HG02642 (cell line): ENCODE data around the gene TMED6.
"Not testable (repeated sequence)": the region's sequence is repeated elsewhere in the genome, so short reads cannot be mapped to it uniquely, and the experiment has no call there.

Experiments used
- ATAC-seq: cut with Tn5 transposase; IDR thresholded peaks from one replicate; pipeline ENCODE4 v1.9.1; 2021; ENCODE audit warnings: mild to moderate bottlenecking; ENCODE audit not compliant: unreplicated experiment, poor library complexity

The TMED6 gene

DNA sequence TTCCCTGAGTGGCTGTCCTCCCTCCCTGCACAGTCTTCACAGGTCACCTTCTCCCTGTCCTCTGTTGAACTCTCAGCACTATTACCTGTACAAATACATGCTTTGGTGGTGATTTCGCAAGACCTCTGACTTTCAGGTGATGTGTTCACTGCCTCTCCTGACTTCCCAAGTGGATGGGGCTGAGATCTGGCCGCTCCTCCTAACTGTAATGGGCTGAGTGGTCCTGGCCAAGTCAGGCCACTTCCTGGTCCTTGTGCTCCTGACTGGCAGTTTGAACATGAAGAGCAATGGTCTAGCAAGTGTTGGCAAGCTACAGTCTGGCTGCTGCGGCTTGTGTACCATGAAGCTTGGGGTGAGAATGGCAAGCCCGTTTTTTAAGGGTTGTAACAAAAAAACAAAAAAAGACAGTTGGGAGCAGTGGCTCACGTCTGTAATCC, 11.7 kb upstream of the TMED6 start:
- no peak for ATAC-seq

DNA sequence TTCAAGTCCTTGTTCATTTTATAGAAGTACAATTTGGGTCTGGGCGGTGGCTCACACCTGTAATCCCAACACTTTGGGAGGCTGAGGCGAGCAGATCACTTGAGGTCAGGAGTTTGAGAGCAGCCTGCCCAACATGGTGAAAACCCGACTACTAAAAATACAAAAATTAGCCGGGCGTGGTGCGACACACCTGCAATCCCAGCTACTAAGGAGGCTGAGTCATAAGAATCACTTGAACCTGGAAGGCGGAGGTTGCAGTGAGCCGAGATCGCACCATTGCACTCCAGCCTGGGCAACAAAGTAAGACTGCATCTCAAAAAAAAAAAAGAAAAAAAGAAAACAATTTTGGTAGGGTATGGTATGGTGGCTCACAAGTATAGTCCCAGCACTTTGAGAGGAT, 8.5 kb upstream of the TMED6 start:
- not testable (repeated sequence) for ATAC-seq

DNA sequence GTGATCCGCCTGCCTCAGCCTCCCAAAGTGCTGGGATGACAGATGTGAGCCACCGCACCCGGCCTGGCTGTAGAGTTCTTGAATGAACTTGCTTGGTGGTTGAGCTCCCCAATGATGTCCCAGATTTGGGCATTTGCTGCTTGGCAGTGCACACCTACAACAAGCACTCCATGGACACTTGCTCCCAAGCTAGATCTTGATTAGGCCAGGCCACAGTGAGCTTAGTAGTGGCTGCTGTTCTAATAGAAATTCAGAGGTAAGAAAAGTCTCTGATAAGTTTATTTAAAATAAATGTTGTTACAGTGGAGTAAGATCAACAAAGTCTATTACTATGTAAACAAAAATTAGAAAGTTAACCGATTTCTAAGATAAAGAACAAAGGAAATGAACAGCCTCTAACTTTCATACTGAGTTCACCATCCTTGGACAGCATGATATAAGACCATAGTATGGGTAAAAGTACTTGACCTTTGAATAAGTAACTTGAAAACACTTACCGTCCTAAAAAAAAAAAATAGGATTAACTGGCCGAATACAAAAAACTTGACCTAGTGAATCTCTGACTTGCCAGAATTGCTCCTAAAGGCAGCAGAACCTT, 951 bp downstream of the TMED6 start:
- ATAC-seq, result no peak

DNA sequence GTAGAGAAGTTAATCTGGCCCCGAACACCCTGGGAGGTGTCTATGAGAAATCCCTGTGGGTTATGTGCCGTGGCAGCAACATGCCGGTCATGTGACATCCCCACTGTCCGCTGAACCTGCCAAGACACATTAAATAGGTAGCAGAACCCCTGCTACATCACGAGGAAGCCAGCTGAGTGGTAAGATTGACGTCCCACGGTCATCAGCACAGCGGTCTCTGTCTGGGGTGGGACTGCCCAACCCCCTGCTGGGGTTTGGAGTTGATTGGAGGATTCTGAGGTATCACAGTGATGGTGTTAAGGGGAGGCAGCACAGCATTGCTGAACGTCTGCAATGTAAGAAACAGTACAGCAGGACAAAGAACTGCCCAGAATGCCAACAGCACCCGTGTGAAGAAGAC, 2.0 kb downstream of the TMED6 start:
- ATAC-seq, result no peak

DNA sequence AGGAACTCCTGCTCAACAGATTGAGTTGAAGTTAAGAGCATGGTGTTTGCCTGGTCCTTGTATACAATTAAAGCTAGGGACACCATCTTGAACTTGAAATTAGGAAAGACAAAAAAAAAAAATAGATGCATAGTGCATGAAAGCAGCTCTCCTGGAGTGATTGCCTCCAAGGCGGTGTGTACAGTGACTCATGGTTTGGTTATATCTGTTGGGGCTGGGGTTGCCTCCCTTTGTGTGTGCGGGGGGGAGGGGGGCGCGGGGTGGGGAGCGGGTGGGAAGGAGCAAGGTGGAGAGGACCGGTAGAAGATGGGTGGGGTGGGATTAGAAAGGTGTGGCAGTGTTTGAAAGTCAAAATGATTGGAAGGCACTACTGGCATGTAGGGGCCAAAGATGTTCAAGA, 3.4 kb downstream of the TMED6 start:
- no peak for ATAC-seq

DNA sequence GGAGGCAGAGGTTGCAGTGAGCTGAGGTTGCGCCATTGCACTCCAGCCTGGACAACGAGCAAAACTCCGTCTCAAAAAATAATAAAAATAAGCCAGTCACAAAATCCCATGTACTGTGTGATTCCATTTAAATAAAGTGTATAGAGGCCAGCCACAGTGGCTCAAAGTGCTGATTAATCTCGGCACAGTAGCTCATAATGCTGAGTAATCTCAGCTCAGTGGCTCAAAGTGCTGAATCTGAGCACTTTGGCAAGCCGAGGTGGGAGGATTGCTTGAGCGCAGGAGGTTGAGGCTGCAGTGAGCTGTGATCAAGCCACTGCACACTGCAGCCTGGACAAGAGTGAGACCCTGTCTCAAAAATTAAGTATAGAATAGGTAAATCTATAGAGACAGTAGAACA, 4.9 kb downstream of the TMED6 start:
- ATAC-seq, result no peak

DNA sequence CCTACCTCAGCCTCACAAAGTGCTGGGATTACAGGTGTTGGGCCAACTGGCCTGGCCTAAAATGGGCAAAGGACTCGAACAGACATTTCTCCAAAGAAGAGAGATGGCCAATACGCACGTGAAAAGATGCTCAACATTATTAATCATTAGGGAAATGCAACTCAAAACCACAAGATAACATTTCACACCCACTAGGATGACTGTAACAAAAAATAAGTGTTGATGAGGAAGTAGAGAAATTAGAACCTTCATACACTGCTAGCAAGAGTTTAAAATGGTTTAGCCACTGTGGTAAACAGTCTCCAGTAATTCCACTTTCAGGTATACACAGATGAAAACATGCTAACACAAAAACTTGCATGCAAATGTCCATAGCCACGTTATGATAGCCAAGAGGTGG, 5.7 kb downstream of the TMED6 start:
- no peak for ATAC-seq

DNA sequence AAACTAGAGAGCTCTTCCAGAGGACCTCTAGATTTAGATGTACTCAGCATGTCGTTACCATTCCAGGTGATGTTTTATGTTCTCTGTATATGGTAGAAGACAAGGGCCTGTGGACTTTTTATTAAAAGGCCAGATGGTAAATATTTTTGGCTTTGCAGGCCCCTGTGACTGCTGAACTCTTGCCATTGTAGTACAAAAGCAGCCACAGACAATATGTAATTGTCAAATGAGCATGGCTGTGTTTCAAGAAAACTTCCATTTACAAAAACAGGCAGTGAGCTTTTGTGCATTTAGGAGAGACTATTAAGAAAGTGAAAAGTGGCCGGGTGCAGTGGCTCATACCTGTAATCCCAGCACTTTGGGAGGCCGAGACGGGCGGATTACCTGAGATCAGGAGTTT, 7.4 kb downstream of the TMED6 start:
- no peak for ATAC-seq

DNA sequence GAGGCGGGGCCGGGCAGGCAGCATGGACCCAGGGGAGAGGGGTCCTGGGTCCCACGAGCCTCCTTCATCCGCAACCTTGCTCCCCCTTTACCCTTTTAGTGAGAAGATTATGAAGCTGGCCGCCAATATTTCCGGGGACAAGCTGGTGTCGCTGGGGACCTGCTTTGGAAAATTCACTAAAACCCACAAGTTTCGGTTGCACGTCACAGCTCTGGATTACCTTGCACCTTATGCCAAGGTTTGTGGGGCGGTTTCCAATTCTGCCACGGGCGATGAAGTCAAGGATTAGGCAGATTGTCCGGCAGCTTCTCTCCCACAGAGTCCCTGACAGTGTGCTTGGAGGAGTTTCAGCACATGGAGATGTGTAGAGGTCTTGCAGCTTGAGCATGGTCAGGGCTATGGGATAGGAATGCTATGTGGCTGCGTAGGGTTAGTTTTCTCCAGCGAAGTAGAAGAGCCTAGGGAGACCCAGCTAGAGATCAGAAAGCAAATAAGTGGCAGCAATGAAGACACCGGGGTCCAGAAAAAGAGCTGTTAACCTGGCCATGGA, 11.4 kb downstream of the TMED6 start:
- no peak for ATAC-seq

DNA sequence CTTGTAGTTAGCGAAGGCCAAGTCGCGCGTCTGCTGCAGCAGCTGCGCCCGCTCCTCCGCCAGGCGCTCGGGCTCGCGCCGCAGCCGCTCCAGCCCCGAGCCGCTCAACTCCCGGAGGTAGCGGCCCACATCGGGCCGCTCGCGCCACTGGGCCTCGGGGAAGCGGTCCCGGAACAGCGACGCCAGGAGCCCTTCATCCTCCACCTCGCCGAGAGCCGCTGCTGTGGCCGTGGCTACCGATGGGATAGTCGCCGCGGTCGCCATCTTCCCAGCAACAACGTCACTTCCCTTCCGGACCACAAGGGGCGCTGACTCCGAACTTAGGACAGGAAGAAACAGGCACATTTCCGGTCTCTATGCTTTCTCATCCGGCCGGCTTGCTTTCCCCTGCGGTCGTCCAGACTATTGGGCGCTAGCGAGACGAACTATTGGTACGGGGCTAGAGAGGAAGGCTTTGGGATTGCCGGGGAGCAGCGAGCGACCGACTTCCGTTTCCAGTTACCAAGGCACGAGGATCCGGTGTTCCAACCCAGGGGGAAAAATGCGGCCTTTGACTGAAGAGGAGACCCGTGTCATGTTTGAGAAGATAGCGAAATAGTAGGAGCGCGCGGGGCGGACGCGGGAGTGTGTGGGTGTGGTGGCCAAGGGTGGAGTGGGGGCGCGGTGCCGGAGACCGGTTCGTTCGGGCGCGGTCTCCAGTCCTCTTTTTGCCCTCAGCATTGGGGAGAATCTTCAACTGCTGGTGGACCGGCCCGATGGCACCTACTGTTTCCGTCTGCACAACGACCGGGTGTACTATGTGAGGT, 12.1 kb downstream of the TMED6 start, which contains the start of the genes COG8 and NIP7:
Gene COG8 (minus strand): TSS at position 276 of the 806 bp plus-strand sequence. CDS start 12 bp downstream, at position 264.
Gene NIP7 (plus strand): TSS at position 484 of the 806 bp plus-strand sequence. CDS start 58 bp downstream, at position 542.
- ATAC-seq, result peak; percentile 90

DNA sequence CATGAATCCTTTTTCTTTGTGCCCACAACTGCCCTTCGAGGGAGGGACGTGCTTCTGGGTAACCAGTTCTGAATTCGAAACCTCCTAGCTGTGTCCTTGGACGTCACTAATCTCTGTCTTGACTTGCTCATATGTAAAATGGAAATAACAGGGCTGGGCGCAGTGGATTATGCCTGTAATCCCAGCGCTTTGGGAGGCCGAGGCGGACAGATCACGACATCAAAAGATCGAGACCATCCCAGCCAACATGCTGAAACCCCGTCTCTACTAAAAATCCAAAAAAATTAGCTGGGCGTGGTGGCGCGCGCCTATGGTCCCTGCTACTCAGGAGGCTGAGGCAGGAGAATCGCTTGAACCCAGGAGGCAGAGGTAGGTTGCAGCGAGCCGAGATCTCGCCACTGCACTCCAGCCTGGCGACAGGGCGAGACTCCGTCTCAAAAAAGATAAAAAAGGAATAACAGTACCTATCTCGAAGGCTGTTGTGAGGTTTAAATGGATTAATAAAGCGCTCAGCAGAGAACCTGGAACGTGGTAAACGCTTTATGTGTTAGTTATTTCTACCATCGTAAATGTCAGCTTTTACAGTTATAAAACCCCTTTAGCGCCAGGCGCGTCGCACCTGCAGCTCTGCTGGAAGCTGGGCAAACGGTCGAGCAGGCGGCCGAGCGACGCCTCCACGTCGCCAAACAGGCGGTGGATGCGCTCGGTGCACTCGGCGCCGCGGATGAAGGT, 12.9 kb downstream of the TMED6 start:
- no peak for ATAC-seq

DNA sequence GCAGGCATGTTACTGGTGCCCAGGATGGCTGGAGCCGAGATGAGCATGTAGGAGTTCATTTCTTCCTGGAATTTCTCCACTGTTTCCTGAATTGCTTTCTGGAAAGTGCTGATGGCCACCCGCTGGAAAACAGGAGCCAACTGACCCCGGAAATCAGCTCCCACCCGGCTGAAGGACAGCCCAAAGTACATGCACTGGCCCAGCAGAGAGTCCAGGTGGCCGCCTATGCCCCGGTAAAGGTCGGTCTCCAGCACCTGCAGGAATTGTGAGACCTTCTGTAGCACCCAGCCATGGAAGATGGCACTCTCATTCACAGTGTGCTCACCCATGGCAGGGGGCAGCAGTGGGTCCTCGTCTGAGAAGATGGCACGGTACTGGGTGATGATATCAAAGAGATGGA, 16.9 kb downstream of the TMED6 start:
- no peak for ATAC-seq

DNA sequence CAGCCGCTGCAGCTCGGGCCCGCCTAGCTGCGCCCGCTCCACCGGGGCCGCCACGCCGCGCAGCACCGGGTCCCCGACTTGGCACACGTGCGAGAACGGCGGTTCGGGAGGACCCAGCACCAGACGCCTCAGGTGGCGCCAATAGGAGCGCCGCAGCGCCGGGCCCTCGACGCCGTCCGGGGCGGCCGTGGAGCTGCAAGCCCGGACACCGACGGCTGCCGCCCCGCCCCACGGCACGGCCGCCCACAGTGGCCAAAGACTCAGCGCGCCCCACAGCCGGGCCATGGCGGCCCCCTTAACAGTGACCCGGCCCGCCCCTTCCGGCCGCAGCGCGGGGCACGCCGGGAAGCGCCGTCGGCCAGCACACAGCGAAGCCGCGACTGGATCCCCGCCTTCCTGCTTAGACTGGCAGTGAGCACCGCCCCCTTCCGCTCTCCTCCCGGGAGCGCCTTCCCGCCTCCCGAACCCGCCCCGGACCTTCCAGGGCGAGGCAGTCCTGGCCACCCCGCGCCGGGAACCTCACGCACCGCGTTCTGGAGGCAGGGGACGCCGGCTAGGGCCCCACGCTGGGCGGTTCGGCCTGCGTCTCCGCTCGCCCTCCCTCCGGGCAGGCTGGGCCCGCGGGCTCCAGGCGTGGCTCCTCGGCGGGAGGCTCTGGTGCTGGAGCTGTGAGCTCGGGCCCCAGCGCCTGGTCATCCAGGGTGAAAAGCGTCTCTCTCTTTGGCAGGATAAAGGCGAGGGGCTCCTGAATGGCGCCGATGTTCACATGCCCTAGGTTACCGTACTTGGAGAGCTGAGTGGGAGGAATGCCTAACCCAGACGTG, 21.1 kb downstream of the TMED6 start, which contains the start of gene PDF:
Gene PDF (minus strand): TSS at position 303 of the 824 bp plus-strand sequence. CDS start 18 bp downstream, at position 285.
- peak; percentile 93 for ATAC-seq

DNA sequence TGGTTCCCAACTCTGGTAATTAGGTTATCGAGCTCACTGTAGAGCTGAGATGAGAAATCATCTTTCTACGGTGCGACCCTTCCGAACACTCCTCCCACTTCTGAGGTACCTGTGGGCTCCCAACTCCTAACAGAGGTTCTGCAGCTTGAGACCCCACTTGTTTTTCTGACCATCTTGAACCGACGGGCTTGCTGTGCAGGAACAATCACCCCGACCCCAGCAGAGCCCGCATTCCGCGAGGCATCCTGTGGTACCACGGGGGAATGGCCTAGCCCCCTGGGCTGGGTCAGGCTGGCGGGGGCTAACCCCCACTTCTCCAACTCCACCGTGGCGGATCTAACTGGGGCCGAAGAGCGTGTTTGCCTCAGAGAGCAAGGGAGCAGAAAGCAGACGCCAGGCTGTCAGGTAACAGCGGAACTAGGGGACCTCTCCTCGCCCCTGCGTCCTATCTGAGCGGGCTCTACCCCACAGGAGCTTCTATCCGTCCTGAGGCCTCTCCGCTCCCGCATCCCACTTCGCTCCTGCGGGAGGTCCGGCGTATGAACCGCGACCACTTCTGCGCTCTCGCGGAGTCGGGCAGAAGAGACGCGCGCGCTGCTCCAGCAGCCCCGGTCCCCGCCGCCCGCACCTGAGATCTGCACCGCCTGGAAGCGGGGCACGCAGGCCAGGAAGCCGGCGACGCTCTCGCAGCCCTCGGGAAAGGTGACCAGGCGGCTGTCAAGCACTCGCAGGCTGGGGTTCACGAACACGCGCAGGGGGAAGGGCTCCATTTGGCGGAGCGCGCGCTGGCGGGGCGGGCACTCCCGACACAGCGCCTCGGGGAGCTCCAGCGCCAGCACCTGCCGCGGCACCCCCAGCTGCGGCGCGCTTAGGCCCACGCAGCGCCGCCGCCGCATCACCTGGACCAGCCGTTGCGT, 22.0 kb downstream of the TMED6 start:
- peak; percentile 42 for ATAC-seq

DNA sequence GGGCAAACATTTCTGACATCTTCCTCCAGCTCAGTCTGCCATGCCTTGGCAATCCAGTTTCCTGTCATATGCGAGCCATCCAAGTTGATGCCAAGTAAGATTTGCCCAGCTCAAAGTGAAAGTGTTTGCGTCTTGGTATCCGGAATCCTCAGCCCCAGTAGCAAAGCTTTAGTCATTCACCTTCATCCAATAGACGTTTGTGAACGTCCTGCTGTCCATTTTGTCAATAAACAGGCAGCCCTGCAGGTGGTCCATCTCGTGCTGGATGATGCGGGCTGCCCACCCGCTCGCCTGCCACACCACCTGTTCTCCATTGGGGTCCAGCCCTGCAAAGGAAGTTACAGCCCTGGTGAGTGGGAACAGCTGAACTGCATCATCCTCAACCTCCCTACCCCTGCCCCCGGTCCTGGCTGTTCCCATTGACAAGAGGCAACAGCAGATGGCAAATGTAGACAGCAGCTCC, 22.7 kb downstream of the TMED6 start:
- no peak for ATAC-seq

DNA sequence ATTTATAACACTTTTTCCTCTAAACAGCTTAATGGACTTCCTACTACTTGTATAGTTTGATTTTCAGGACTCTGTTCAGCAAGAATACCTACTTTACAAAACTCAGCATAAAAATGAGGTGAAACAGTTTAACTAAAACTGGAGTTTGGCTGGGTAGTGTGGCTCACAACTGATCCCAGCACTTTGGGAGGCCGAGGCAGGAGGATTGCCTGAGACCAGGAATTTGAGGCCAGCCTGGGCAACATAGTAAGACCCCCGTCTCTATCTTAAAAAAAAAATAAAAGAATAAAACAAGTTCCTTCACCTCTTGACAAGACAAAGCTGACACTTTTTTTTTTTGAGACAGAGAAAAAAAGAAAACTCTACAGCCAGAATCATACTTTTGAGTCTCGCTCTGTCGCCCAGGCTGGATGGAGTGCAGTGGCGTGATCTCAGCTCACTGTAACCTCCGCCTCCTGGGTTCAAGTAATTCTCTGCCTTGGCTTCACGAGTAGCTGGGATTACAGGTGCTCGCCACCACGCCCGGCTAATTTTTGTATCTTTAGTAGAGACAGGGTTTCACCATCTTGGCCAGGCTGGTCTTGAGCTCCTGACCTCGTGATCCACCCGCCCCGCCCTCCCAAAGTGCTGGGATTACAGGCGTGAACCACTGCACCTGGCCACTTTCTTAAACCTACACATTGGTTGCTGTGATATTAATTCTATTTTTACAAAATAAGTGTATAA, 23.8 kb downstream of the TMED6 start:
- no peak for ATAC-seq

DNA sequence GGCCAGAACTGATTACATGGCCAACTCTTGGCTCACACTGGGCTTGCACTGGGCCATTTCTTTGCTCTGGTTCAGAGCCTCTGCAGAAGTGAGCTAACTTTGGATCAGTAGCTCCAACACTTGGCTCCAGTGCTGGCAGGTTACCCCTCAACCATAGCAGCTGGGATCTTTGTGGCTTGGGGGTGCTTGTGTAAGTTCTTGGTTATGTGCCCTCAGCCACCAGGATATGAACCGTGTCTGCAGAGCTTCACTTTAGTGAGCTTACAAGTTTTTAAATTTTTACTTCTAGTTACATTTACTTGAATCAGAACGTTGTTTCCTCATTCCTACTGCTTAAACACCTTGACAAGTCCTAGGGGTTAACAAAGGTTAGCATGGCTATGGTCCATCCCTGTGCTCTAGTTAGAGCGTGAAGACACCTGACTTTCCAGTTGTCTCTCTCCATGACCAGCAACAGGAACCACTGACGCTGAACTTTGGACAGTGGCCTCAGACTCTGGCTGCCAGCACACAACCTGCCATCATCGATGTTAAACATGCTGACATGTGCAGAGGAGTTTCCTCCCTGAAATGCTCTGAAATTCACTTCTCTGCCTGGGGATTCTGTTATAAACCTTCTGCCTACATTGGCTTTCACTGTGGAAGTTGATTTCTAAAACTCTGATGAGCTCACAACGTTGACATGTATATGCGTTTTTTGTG, 25.3 kb downstream of the TMED6 start:
- ATAC-seq, result no peak
